H1 (cell line): ENCODE results near the gene TEX48. TPM values are rescaled to one million over a fixed set of nuclear protein-coding genes. Genes with fewer than 3 reads are reported as not detected.

Experiments used
- CTCF ChIA-PET: fragments of 300-600 bp; sonication (Branson Sonifier 250); formaldehyde crosslinking; loops from one replicate; lab custom pipeline; 2021; ENCODE audit not compliant: partially characterized antibody; lab: Charles Lee
- POLR2A ChIA-PET: fragments of 300-600 bp; sonication (Branson Sonifier 250); formaldehyde crosslinking; loops from one replicate; lab custom pipeline; 2021; ENCODE audit warnings: inconsistent platforms; ENCODE audit not compliant: partially characterized antibody; lab: Charles Lee
- DNase-seq, 2 experiments: peaks; one replicate each; pipeline versions ENCODE4 v3.0.0 to v3.0.0-alpha.2; 2010 to 2022; ENCODE audit warnings: low spot score in 2 of 2, low read depth in 1 of 2, mixed read lengths in 1 of 2
- FAIRE-seq: peaks from 2 replicates; lab custom pipeline; 2011; peaks lifted over from hg19 to GRCh38; lab: Jason Lieb, UNC
- H2AFZ ChIP-seq: 2 replicates; pipeline ENCODE4 v1.8.1; 2012; ENCODE audit warnings: low read length, inconsistent platforms
- H2AK5ac ChIP-seq: 2 replicates; pipeline ENCODE4 v1.6.1; 2013; ENCODE audit warnings: low read depth, low read length
- H2BK120ac ChIP-seq: replicated peaks from 2 replicates; pipeline ENCODE3; 2013; ENCODE audit warnings: low read depth, low read length, inconsistent platforms
- H2BK12ac ChIP-seq: 2 replicates; pipeline ENCODE4 v1.6.1; 2013; ENCODE audit warnings: low read depth, low read length
- H2BK15ac ChIP-seq: 2 replicates; pipeline ENCODE4 v1.6.1; 2013; ENCODE audit warnings: low read length
- H2BK20ac ChIP-seq: 2 replicates; pipeline ENCODE4 v1.6.1; 2013; ENCODE audit warnings: low read length
- H2BK5ac ChIP-seq: 2 replicates; pipeline ENCODE4 v1.6.1; 2013; ENCODE audit warnings: low read depth, low read length
- H3K14ac ChIP-seq: 2 replicates; pipeline ENCODE4 v1.6.1; 2013; ENCODE audit warnings: inconsistent platforms; ENCODE audit not compliant: insufficient read length
- H3K18ac ChIP-seq: 2 replicates; pipeline ENCODE4 v1.6.1; 2013; ENCODE audit warnings: low read length; ENCODE audit errors: extremely low read depth
- H3K23ac ChIP-seq: 2 replicates; pipeline ENCODE4 v1.6.1; 2013; ENCODE audit warnings: inconsistent platforms; ENCODE audit not compliant: insufficient read length
- H3K23me2 ChIP-seq: 2 replicates; pipeline ENCODE4 v1.6.1; 2013; ENCODE audit warnings: low read depth, low read length
- H3K27ac ChIP-seq: 2 replicates; pipeline ENCODE4 v1.6.1; 2011; ENCODE audit warnings: low read depth, low read length, inconsistent platforms
- H3K27me3 ChIP-seq, 4 experiments: replicated peaks in 1 of 4; 1 replicate in 1 of 4; 2 replicates in 3 of 4; pipeline versions ENCODE4 v1.6.1 to v1.8.1; 2011 to 2013; ENCODE audit warnings: low read length in 3 of 4, mild to moderate bottlenecking in 3 of 4, inconsistent platforms in 2 of 4, mixed read lengths in 2 of 4, moderate library complexity in 1 of 4; ENCODE audit not compliant: control insufficient read depth in 3 of 4, insufficient read depth in 3 of 4; ENCODE audit errors: extremely low read depth in 1 of 4
- H3K36me3 ChIP-seq, 4 experiments: 2 replicates each; pipeline versions ENCODE4 v1.6.1 to v1.8.1; 2011 to 2013; ENCODE audit warnings: mild to moderate bottlenecking in 4 of 4, low read length in 3 of 4, moderate library complexity in 2 of 4, control low read depth in 1 of 4, inconsistent platforms in 1 of 4; ENCODE audit not compliant: insufficient read depth in 4 of 4, control insufficient read depth in 2 of 4
- H3K4ac ChIP-seq: replicated peaks from 2 replicates; pipeline ENCODE3; 2013; ENCODE audit warnings: low read length, low read depth, mixed read lengths, inconsistent platforms; ENCODE audit not compliant: insufficient read length
- H3K4me1 ChIP-seq, 4 experiments: replicated peaks in 1 of 4; 1 replicate in 1 of 4; 2 replicates in 3 of 4; pipeline versions ENCODE4 v1.6.1 to v1.8.1; 2011 to 2013; ENCODE audit warnings: low read length in 3 of 4, inconsistent platforms in 2 of 4, mixed read lengths in 1 of 4; ENCODE audit not compliant: insufficient read depth in 4 of 4, control insufficient read depth in 3 of 4
- H3K4me2 ChIP-seq, 2 experiments: 2 replicates each; pipeline versions ENCODE4 v1.6.1 to v1.8.1; 2011 to 2013; ENCODE audit warnings: low read depth in 2 of 2, low read length in 2 of 2, control low read depth in 1 of 2, inconsistent platforms in 1 of 2, mild to moderate bottlenecking in 1 of 2; ENCODE audit not compliant: insufficient read depth in 1 of 2
- H3K4me3 ChIP-seq, 4 experiments: fragments of 200-600, 300-600 bp in 1 of 4; sonication (generic), shearing (Covaris generic), sonication (Bioruptor Twin) in 1 of 4; 2 replicates each; pipeline versions ENCODE4 v1.5.1 to v1.8.1; 2011 to 2016; ENCODE audit warnings: low read length in 4 of 4, low read depth in 3 of 4, control low read depth in 2 of 4, inconsistent platforms in 2 of 4, mild to moderate bottlenecking in 2 of 4, mixed read lengths in 1 of 4, moderate library complexity in 1 of 4; ENCODE audit not compliant: insufficient read depth in 2 of 4; ENCODE audit errors: extremely low read depth in 1 of 4
- H3K56ac ChIP-seq: replicated peaks from 2 replicates; pipeline ENCODE3; 2013; ENCODE audit warnings: low read depth, mild to moderate bottlenecking, mixed read lengths, low read length, inconsistent platforms; ENCODE audit not compliant: insufficient read length
- H3K79me1 ChIP-seq: 2 replicates; pipeline ENCODE4 v1.6.1; 2013; ENCODE audit warnings: low read depth, low read length, control low read depth
- H3K79me2 ChIP-seq, 2 experiments: 2 replicates each; pipeline versions ENCODE4 v1.6.1 to v1.8.1; 2012 to 2013; ENCODE audit warnings: low read length in 2 of 2, mild to moderate bottlenecking in 2 of 2, inconsistent platforms in 1 of 2; ENCODE audit not compliant: insufficient read depth in 2 of 2, control insufficient read depth in 1 of 2
- H3K9ac ChIP-seq, 4 experiments: replicated peaks in 1 of 4; 1 replicate in 1 of 4; 2 replicates in 3 of 4; pipeline versions ENCODE4 v1.6.1 to v1.8.1; 2011 to 2013; ENCODE audit warnings: low read depth in 3 of 4, low read length in 3 of 4, control low read depth in 2 of 4, mild to moderate bottlenecking in 2 of 4, moderate library complexity in 2 of 4, inconsistent platforms in 1 of 4; ENCODE audit errors: extremely low read depth in 1 of 4
- H3K9me3 ChIP-seq, 2 experiments: 2 replicates each; pipeline versions ENCODE4 v1.6.1 to v1.8.1; 2012 to 2013; ENCODE audit warnings: mild to moderate bottlenecking in 2 of 2, moderate library complexity in 2 of 2, control low read depth in 1 of 2, inconsistent platforms in 1 of 2, low read depth in 1 of 2, low read length in 1 of 2, mixed read lengths in 1 of 2; ENCODE audit not compliant: insufficient read depth in 2 of 2
- H4K20me1 ChIP-seq, 2 experiments: replicated peaks in 1 of 2; 2 replicates each; pipeline versions ENCODE3 to v1.8.1; 2011 to 2013; ENCODE audit warnings: inconsistent platforms in 2 of 2, low read length in 2 of 2, mild to moderate bottlenecking in 1 of 2; ENCODE audit not compliant: insufficient read depth in 2 of 2, control insufficient read depth in 1 of 2
- H4K5ac ChIP-seq: 2 replicates; pipeline ENCODE4 v1.6.1; 2013; ENCODE audit warnings: low read length, low read depth, mixed read lengths, inconsistent platforms; ENCODE audit not compliant: insufficient read length
- H4K8ac ChIP-seq: 2 replicates; pipeline ENCODE4 v1.8.0; 2013; ENCODE audit warnings: mild to moderate bottlenecking, moderate library complexity, low read length, inconsistent platforms; ENCODE audit not compliant: insufficient read depth; ENCODE audit errors: extremely low read depth
- H4K91ac ChIP-seq: replicated peaks from 2 replicates; pipeline ENCODE3; 2013; ENCODE audit warnings: low read length, mixed read lengths, inconsistent platforms; ENCODE audit not compliant: insufficient read length
- BACH1 ChIP-seq: IDR thresholded peaks from 2 replicates; pipeline ENCODE4 v1.6.1; 2012; ENCODE audit warnings: low read length, improper control_type of control experiment
- E2F6 ChIP-seq: IDR thresholded peaks from 2 replicates; pipeline ENCODE4 v1.6.1; 2012; ENCODE audit warnings: inconsistent platforms
- FOSL1 ChIP-seq: IDR thresholded peaks from 2 replicates; pipeline ENCODE4 v1.6.1; 2011; ENCODE audit warnings: mild to moderate bottlenecking, low read depth, low read length, moderate library complexity; ENCODE audit not compliant: insufficient read depth
- MAX ChIP-seq: IDR thresholded peaks from 2 replicates; pipeline ENCODE4 v1.6.1; 2012; ENCODE audit warnings: inconsistent platforms
- POU5F1 ChIP-seq: IDR thresholded peaks from 2 replicates; pipeline ENCODE4 v1.6.1; 2011; ENCODE audit warnings: low read depth, mild to moderate bottlenecking, low read length, moderate library complexity
- RFX5 ChIP-seq: IDR thresholded peaks from 2 replicates; pipeline ENCODE4 v1.6.1; 2011; ENCODE audit warnings: low read depth, low read length, improper control_type of control experiment, borderline replicate concordance
- SP4 ChIP-seq: IDR thresholded peaks from 2 replicates; pipeline ENCODE4 v1.6.1; 2012; ENCODE audit warnings: low read length, inconsistent platforms
- SRF ChIP-seq: IDR thresholded peaks from 2 replicates; pipeline ENCODE4 v1.6.1; 2011; ENCODE audit warnings: mild to moderate bottlenecking, low read depth, low read length, moderate library complexity
- WGBS, 2 experiments: shearing (Covaris generic) in 1 of 2; methylation state at CpG; one replicate each; pipeline versions ENCODE4 v1.1.6 to v1.1.7; 2013 to 2015; ENCODE audit warnings: low lambda C conversion rate in 2 of 2, mixed read lengths in 2 of 2, inconsistent platforms in 1 of 2, low coverage in 1 of 2, missing lambda C conversion rate in 1 of 2; ENCODE audit not compliant: insufficient replicate concordance in 2 of 2, insufficient coverage in 1 of 2, insufficient read length in 1 of 2; ENCODE audit errors: extremely low coverage in 1 of 2, missing lambda C conversion rate in 1 of 2; 5-methylcytosine and 5-hydroxymethylcytosine counted together
- polyA plus RNA-seq, 7 experiments: library from polyadenylated mRNA; depleted of rRNA in 3 of 7; stranded (reverse) in 5 of 7; unstranded in 2 of 7; fragments of >200 nt in 5 of 7; fragments of 200-250 nt in 2 of 7; gene quantifications; 1 replicate in 5 of 7; 2 replicates in 1 of 7; 4 replicates in 1 of 7; pipeline versions ENCODE4 v1.2.1 to v1.2.3, GENCODE V29; 2011 to 2013; ENCODE audit warnings: missing spikeins in 2 of 7, mixed read lengths in 2 of 7
- total RNA-seq: library from RNA; stranded (reverse); fragmentation: NEBNext Ultra II Directional; extraction: Animal tissue kit (Norgen Biotek cat#: 25700); gene quantifications from 2 replicates; pipeline ENCODE4 v1.2.1, GENCODE V29; 2021

Gene TEX48
- total and polyA plus RNA-seq, 2 of the 8 experiments (the other 6 are each of a cell fraction or from before 2014, with no cell fraction given), result not detected

- no peak overlapping the region for H3K56ac ChIP-seq
- WGBS, 2 experiments, result 85% methylated on average over 4 of the region's 4 CpGs; no CpG with 5 or more reads in 1 of the 2 experiments
- H3K27me3 ChIP-seq, result no peaks in the 10 kb centered on the region
- no peak overlapping the region for H3K4me2 ChIP-seq
- H3K27ac ChIP-seq, result no peak overlapping the region
- DNase-seq (no peak), FAIRE-seq (no peak)
- no peak overlapping the region for H2BK12ac ChIP-seq
- H4K5ac ChIP-seq, result no peak overlapping the region
- H4K91ac ChIP-seq, result no peak overlapping the region
- H3K9ac ChIP-seq, result no peak overlapping the region
- ChIA-PET CTCF (interaction anchor here (0.5 to 2.1 kb wide), 2 partner anchors 192 to 267 kb away, joined by 3 to 7 read pairs; no protein-coding TSS in a partner anchor), POLR2A (interaction anchor here (0.9 kb wide), 1 partner anchor 38 kb away, joined by 3 read pairs; no protein-coding TSS in a partner anchor)
- no peaks in the 10 kb centered on the region for H3K79me2 ChIP-seq
- H3K23me2 ChIP-seq, result no peaks in the 10 kb centered on the region
- H3K79me1 ChIP-seq, result no peaks in the 10 kb centered on the region
- no peaks in the 10 kb centered on the region for H3K4me1 ChIP-seq
- no peak overlapping the region for H2BK120ac ChIP-seq
- no peak overlapping the region for H2AK5ac ChIP-seq
- H2AFZ ChIP-seq, result no peak overlapping the region
- no peak overlapping the region for H2BK5ac ChIP-seq
- TF ChIP-seq E2F6 (no peak), SRF (no peak), BACH1 (no peak), SP4 (no peak), FOSL1 (no peak), POU5F1 (no peak), RFX5 (no peak), MAX (no peak)
- no peak overlapping the region for H3K4me3 ChIP-seq
- no peak overlapping the region for H3K14ac ChIP-seq
- H2BK15ac ChIP-seq, result no peak overlapping the region
- H3K18ac ChIP-seq, result no peak overlapping the region
- no peak overlapping the region for H4K8ac ChIP-seq
- no peaks in the 10 kb centered on the region for H3K36me3 ChIP-seq
- H3K9me3 ChIP-seq, result no peaks in the 10 kb centered on the region
- H3K23ac ChIP-seq, result no peak overlapping the region
- no peak overlapping the region for H3K4ac ChIP-seq
- H2BK20ac ChIP-seq, result no peak overlapping the region
- peaks cover 0 to 7% of the 10 kb centered on the region in 2 experiments for H4K20me1 ChIP-seq
Measured at GRCh38 chr9:114626415-114627020, 55.5 kb downstream of the TEX48 start.
